Suprapubic skin (tissue), 4 donors: ENCODE data around the gene MGAT4C. TPM values are rescaled to one million over a fixed set of nuclear protein-coding genes. Genes with fewer than 3 reads are reported as not detected.

Experiments
- DNase-seq, 2 donors: peaks; one replicate each; pipeline ENCODE4 v3.0.0-alpha.2; 2019; ENCODE audit warnings: low spot score in 2 of 2
- H3K27ac ChIP-seq: fragments of 200-600 bp; sonication (generic); one replicate; pipeline ENCODE4 v1.5.1; 2019
- H3K27me3 ChIP-seq: fragments of 200-600 bp; sonication (generic); one replicate; pipeline ENCODE4 v1.5.1; 2019
- H3K36me3 ChIP-seq: fragments of 200-600 bp; sonication (generic); one replicate; pipeline ENCODE4 v1.5.1; 2019
- H3K4me1 ChIP-seq: fragments of 200-600 bp; sonication (generic); one replicate; pipeline ENCODE4 v1.5.1; 2019
- H3K4me3 ChIP-seq: fragments of 200-600 bp; sonication (generic); one replicate; pipeline ENCODE4 v1.5.1; 2019; ENCODE audit warnings: mild to moderate bottlenecking
- H3K9me3 ChIP-seq: fragments of 200-600 bp; sonication (generic); one replicate; pipeline ENCODE4 v1.5.1; 2019
- EP300 ChIP-seq: sonication (generic); formaldehyde crosslinking; IDR thresholded peaks from one replicate; pipeline ENCODE4 v1.6.1; 2017; ENCODE audit warnings: antibody characterized with exemption
- POLR2A ChIP-seq, 2 donors: fragments of 450-650 bp; IDR thresholded peaks; one replicate each; pipeline ENCODE4 v1.6.1; 2017; ENCODE audit warnings: antibody characterized with exemption in 2 of 2, mild to moderate bottlenecking in 2 of 2, moderate library complexity in 2 of 2
- POLR2AphosphoS5 ChIP-seq, 3 donors: sonication (generic); formaldehyde crosslinking; IDR thresholded peaks; one replicate each; pipeline ENCODE4 v1.6.1; 2017; ENCODE audit warnings: antibody characterized with exemption in 3 of 3
- WGBS: methylation state at CpG from one replicate; pipeline ENCODE4 v1.1.5; 2018; 5-methylcytosine and 5-hydroxymethylcytosine counted together
- total RNA-seq, 4 donors: library from RNA; depleted of rRNA; stranded (reverse); fragments of >200 nt; gene quantifications; one replicate each; pipeline ENCODE4 v1.1.0, GENCODE V29; 2016
- TF ChIP-seq, protein P1 (sequence below), 2 donors: fragments of 200-600 bp in 1 of 2; fragments of 450-650 bp in 1 of 2; sonication (generic) in 1 of 2; IDR thresholded peaks; one replicate each; pipeline ENCODE4 v1.5.1; 2016 to 2019; ENCODE audit warnings: antibody characterized with exemption in 2 of 2, mild to moderate bottlenecking in 1 of 2, moderate library complexity in 1 of 2

The MGAT4C gene
- total RNA-seq, 4 donors from 2014 or later: under 0.01 to 0.55 (median 0.26) TPM; not detected in 1

DNA sequence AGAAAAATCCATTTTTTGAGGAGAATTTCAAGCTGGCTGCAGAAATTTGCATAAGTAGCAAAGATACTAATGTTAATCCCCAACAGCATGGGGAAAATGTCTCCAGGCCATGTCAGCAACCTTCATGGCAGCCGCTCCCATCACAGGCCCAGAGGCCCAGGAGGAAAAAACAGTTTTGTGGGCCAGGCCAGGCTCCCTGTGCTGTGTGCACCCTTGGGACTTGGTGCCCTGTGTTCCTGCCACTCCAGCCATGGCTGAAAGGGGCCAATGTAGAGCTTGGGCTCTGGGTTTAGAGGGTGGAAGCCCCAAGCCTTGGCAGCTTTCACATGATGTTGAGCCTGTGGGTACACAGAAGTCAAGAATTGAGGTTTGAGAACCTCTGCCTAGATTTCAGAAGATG, 76.3 kb downstream of the MGAT4C start:
- no peaks in the 10 kb centered on the region for H3K36me3 ChIP-seq
- DNase-seq: peak in 1 of 2 donors; percentile 68
- no peaks in the 10 kb centered on the region for H3K9me3 ChIP-seq
- TF ChIP-seq POLR2AphosphoS5 (IDR thresholded peaks at IDR 0.05) (no peak), EP300 (no peak), POLR2A (IDR thresholded peaks at IDR 0.05) (no peak)
- TF ChIP-seq, protein P1, sequence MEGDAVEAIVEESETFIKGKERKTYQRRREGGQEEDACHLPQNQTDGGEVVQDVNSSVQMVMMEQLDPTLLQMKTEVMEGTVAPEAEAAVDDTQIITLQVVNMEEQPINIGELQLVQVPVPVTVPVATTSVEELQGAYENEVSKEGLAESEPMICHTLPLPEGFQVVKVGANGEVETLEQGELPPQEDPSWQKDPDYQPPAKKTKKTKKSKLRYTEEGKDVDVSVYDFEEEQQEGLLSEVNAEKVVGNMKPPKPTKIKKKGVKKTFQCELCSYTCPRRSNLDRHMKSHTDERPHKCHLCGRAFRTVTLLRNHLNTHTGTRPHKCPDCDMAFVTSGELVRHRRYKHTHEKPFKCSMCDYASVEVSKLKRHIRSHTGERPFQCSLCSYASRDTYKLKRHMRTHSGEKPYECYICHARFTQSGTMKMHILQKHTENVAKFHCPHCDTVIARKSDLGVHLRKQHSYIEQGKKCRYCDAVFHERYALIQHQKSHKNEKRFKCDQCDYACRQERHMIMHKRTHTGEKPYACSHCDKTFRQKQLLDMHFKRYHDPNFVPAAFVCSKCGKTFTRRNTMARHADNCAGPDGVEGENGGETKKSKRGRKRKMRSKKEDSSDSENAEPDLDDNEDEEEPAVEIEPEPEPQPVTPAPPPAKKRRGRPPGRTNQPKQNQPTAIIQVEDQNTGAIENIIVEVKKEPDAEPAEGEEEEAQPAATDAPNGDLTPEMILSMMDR (IDR thresholded peaks at IDR 0.05): no peak
- H3K4me3 ChIP-seq: no peak overlapping the region
- no peaks in the 10 kb centered on the region for H3K4me1 ChIP-seq
- no peaks in the 10 kb centered on the region for H3K27me3 ChIP-seq
- WGBS: 100% methylated on average over 1 of the region's 1 CpG
- H3K27ac ChIP-seq: no peak overlapping the region

DNA sequence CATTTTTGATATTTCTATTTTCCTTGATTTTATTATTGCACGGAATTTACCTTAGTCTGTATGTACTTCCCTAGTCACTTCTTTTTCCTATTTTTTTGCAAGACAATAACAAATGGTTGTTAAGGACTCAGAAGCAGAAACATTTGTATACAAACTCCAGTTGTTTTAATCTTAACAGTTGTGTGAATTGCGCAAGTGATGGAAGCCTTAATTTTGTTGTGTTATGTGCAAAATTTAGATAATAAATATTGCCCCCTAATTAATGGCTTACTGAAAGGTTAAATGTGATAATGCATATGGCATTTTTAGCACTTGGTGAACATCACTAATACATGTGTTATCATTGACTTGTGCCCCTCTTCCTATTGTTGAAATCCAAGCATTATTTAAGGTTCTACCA, 82.0 kb downstream of the MGAT4C start:
- Histone ChIP-seq H3K36me3 (no peaks in the 10 kb centered on the region), H3K4me3 (no peak overlapping the region), H3K4me1 (no peaks in the 10 kb centered on the region), H3K27ac (no peak overlapping the region), H3K9me3 (no peaks in the 10 kb centered on the region), H3K27me3 (no peaks in the 10 kb centered on the region)
- no peak for TF ChIP-seq EP300
- TF ChIP-seq, protein P1 (IDR thresholded peaks at IDR 0.05): no peak
- TF ChIP-seq POLR2A (IDR thresholded peaks at IDR 0.05): no peak
- no peak for TF ChIP-seq POLR2AphosphoS5 (IDR thresholded peaks at IDR 0.05)
- 96% methylated on average over 2 of the region's 2 CpGs for WGBS
- no peak for DNase-seq

DNA sequence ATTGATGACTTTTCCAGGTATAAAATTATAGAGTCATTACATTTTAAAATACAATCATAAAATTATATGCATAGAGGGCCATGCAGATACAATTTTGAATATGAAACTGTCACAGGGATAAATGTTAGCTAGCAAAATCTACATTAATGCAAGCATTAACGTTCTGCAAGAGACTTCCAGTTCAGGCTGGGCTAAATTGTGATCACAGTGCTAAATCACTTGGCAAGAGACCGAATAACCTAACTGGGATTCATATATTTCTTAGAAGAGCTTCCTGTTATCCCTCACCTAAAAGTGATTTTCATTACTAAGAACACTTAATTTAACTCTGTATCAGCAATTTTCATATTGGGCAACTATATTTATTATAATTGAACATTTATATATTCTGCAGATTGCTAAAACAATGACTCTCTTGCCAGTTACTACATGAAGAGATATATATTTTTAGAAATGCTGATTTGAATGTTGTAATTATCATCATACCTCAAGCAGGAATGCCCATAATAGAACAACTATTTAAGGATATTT, 83.2 kb downstream of the MGAT4C start:
- no peaks in the 10 kb centered on the region for H3K36me3 ChIP-seq
- no peak for DNase-seq
- TF ChIP-seq POLR2A (IDR thresholded peaks at IDR 0.05) (no peak), EP300 (no peak), POLR2AphosphoS5 (IDR thresholded peaks at IDR 0.05) (no peak)
- TF ChIP-seq, protein P1 (IDR thresholded peaks at IDR 0.05): no peak
- no peak overlapping the region for H3K4me3 ChIP-seq
- no peaks in the 10 kb centered on the region for H3K4me1 ChIP-seq
- H3K27ac ChIP-seq: no peak overlapping the region
- 50% methylated on average over 2 of the region's 2 CpGs for WGBS
- H3K27me3 ChIP-seq: no peaks in the 10 kb centered on the region
- H3K9me3 ChIP-seq: no peaks in the 10 kb centered on the region

DNA sequence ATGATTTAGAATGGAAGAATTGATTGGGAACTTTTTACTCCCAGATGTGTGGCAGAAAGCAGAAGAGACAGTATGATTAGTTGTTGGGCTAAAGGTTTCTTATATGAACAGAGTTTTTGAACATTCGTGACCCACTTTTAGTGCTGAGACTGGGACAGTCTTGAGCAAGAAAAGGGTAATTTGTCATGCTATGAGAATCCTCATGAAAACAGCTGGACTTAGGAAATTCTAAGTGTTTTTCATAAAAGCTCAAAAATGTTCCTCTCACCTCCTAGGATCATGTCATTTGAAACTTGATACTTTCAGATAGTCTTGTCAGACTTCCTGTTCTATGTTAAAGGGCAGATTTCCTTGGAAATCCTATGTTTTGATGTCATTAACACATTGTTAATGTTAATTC, 86.1 kb downstream of the MGAT4C start:
- Histone ChIP-seq H3K4me3 (no peak overlapping the region), H3K4me1 (no peaks in the 10 kb centered on the region), H3K27ac (no peak overlapping the region), H3K36me3 (no peaks in the 10 kb centered on the region), H3K9me3 (no peaks in the 10 kb centered on the region), H3K27me3 (no peaks in the 10 kb centered on the region)
- TF ChIP-seq, protein P1 (IDR thresholded peaks at IDR 0.05): no peak
- TF ChIP-seq POLR2A (IDR thresholded peaks at IDR 0.05) (no peak), EP300 (no peak), POLR2AphosphoS5 (IDR thresholded peaks at IDR 0.05) (no peak)
- DNase-seq: no peak
- WGBS: 75% methylated on average over 1 of the region's 1 CpG

DNA sequence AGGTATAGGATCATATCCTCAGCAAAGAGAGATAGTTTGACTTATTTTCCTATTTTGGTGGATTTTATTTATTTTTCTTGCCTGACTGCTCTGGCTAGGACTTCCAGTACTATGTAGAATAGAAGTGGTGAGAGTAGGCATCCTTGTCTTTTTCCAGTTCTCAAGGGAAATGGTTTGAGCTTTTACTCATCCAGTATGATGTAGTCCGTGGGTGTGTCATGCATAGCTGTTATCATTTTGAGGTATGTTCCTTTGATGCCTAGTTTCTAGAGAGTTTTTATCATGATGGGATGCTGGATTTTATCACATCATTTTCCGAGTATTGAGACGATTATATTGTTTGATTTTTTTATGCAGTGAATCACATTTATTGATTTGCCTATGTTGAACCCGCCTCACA, 97.2 kb downstream of the MGAT4C start:
- TF ChIP-seq, protein P1 (IDR thresholded peaks at IDR 0.05): no peak
- TF ChIP-seq EP300: no peak
- no peak for TF ChIP-seq POLR2A (IDR thresholded peaks at IDR 0.05)
- TF ChIP-seq POLR2AphosphoS5 (IDR thresholded peaks at IDR 0.05): no peak
- Histone ChIP-seq H3K27me3 (no peaks in the 10 kb centered on the region), H3K9me3 (no peaks in the 10 kb centered on the region), H3K4me3 (no peak overlapping the region), H3K27ac (no peak overlapping the region), H3K36me3 (no peaks in the 10 kb centered on the region), H3K4me1 (no peaks in the 10 kb centered on the region)
- DNase-seq: no peak
- 83% methylated on average over 4 of the region's 4 CpGs for WGBS
